IMR-90 (cell line): ENCODE data around the gene KRTDAP. TPM values are rescaled to one million over a fixed set of nuclear protein-coding genes. Genes with fewer than 3 reads are reported as not detected.

Source experiments
- ATAC-seq: fragments of 200-7000 bp; cut with Tn5 transposase; 2 replicates; pipeline ENCODE4 v1.9.1; 2020; ENCODE audit warnings: low read depth, mild to moderate bottlenecking, moderate library complexity
- BruUV-seq: library from RNA; stranded (reverse); fragments of 400-500 nt; replicated peaks from 2 replicates; lab custom pipeline; 2021; lab: Mats Ljungman, UMichigan
- CTCF ChIA-PET: fragments of 300-600 bp; formaldehyde crosslinking; extraction: SDS; loops from one replicate; lab custom pipeline; 2021; ENCODE audit warnings: antibody characterized with exemption; lab: Yijun Ruan, JAX
- POLR2A ChIA-PET: fragments of 300-600 bp; sonication (Branson Sonifier 250); formaldehyde crosslinking; loops from one replicate; lab custom pipeline; 2022; ENCODE audit warnings: antibody characterized with exemption; ENCODE audit not compliant: unreplicated experiment; lab: Charles Lee
- DNase-seq: peaks from one replicate; pipeline ENCODE4 v3.0.0; 2013
- H2AFZ ChIP-seq: replicated peaks from 2 replicates; pipeline ENCODE3; 2013; ENCODE audit warnings: low read length, mild to moderate bottlenecking; ENCODE audit not compliant: poor library complexity
- H2AK5ac ChIP-seq: 2 replicates; pipeline ENCODE4 v1.6.1; 2013; ENCODE audit warnings: low read depth, low read length, inconsistent platforms
- H2AK9ac ChIP-seq: replicated peaks from 2 replicates; pipeline ENCODE3; 2013; ENCODE audit warnings: mild to moderate bottlenecking, low read depth, low read length, moderate library complexity; ENCODE audit not compliant: poor library complexity
- H2BK120ac ChIP-seq: 2 replicates; pipeline ENCODE4 v1.6.1; 2013; ENCODE audit warnings: low read depth, low read length, inconsistent platforms
- H2BK15ac ChIP-seq: 3 replicates; pipeline ENCODE4 v1.6.1; 2013; ENCODE audit warnings: low read depth, low read length, inconsistent platforms
- H2BK20ac ChIP-seq: 2 replicates; pipeline ENCODE4 v1.6.1; 2013; ENCODE audit warnings: low read depth, mild to moderate bottlenecking, inconsistent platforms, low read length, moderate library complexity
- H2BK5ac ChIP-seq: 2 replicates; pipeline ENCODE4 v1.6.1; 2013; ENCODE audit warnings: mild to moderate bottlenecking, low read depth, low read length, inconsistent platforms; ENCODE audit not compliant: poor library complexity, severe bottlenecking
- H3K14ac ChIP-seq: replicated peaks from 2 replicates; pipeline ENCODE4 v1.6.1; 2013; ENCODE audit warnings: low read depth, low read length, inconsistent platforms
- H3K18ac ChIP-seq: 2 replicates; pipeline ENCODE4 v1.6.1; 2013; ENCODE audit warnings: low read depth, low read length, control low read depth
- H3K23ac ChIP-seq: 2 replicates; pipeline ENCODE4 v1.6.1; 2013; ENCODE audit warnings: low read depth, low read length, inconsistent platforms
- H3K27ac ChIP-seq: 2 replicates; pipeline ENCODE4 v1.5.1; 2013; ENCODE audit warnings: mild to moderate bottlenecking, control low read depth, low read length; ENCODE audit not compliant: insufficient read depth
- H3K27me3 ChIP-seq: 2 replicates; pipeline ENCODE4 v1.6.1; 2013; ENCODE audit warnings: low read length; ENCODE audit not compliant: control insufficient read depth, insufficient read depth
- H3K36me3 ChIP-seq: 2 replicates; pipeline ENCODE4 v1.6.1; 2013; ENCODE audit warnings: low read length, mixed read lengths; ENCODE audit not compliant: control insufficient read depth, insufficient read depth
- H3K4ac ChIP-seq: 2 replicates; pipeline ENCODE4 v1.6.1; 2013; ENCODE audit warnings: low read depth, low read length, inconsistent platforms
- H3K4me1 ChIP-seq: 2 replicates; pipeline ENCODE4 v1.6.1; 2013; ENCODE audit warnings: low read length, mixed read lengths; ENCODE audit not compliant: control insufficient read depth, insufficient read depth
- H3K4me2 ChIP-seq: 2 replicates; pipeline ENCODE4 v1.6.1; 2013; ENCODE audit warnings: low read depth, mild to moderate bottlenecking, control low read depth, low read length, moderate library complexity
- H3K4me3 ChIP-seq: 2 replicates; pipeline ENCODE4 v1.5.1; 2013; ENCODE audit warnings: low read depth, mild to moderate bottlenecking, control low read depth, low read length, moderate library complexity; ENCODE audit not compliant: insufficient read depth
- H3K56ac ChIP-seq: 2 replicates; pipeline ENCODE4 v1.6.1; 2013; ENCODE audit warnings: low read length, inconsistent platforms; ENCODE audit not compliant: insufficient read depth; ENCODE audit errors: extremely low read depth
- H3K79me1 ChIP-seq, 2 experiments: 2 replicates each; pipeline ENCODE4 v1.6.1; 2013; ENCODE audit warnings: low read length in 2 of 2, inconsistent platforms in 1 of 2, low read depth in 1 of 2
- H3K9ac ChIP-seq: 2 replicates; pipeline ENCODE4 v1.6.1; 2013; ENCODE audit warnings: low read depth, low read length, control low read depth
- H3K9me1 ChIP-seq: 2 replicates; pipeline ENCODE4 v1.6.1; 2013; ENCODE audit warnings: low read length, inconsistent platforms; ENCODE audit not compliant: insufficient read depth
- H3K9me3 ChIP-seq: 2 replicates; pipeline ENCODE4 v1.6.1; 2013; ENCODE audit warnings: low read length; ENCODE audit not compliant: control insufficient read depth, insufficient read depth
- H4K20me1 ChIP-seq: 2 replicates; pipeline ENCODE4 v1.6.1; 2013; ENCODE audit warnings: low read length, inconsistent platforms; ENCODE audit not compliant: insufficient read depth
- H4K5ac ChIP-seq: 2 replicates; pipeline ENCODE4 v1.6.1; 2013; ENCODE audit warnings: mild to moderate bottlenecking, low read depth, low read length, control low read depth
- H4K8ac ChIP-seq, 2 experiments: 2 replicates each; pipeline ENCODE4 v1.6.1; 2013; ENCODE audit warnings: low read depth in 2 of 2, low read length in 2 of 2, control low read depth in 1 of 2, inconsistent platforms in 1 of 2
- H4K91ac ChIP-seq: 2 replicates; pipeline ENCODE4 v1.6.1; 2013; ENCODE audit warnings: low read depth, low read length, inconsistent platforms; ENCODE audit not compliant: insufficient read depth
- BHLHE40 ChIP-seq: fragments of 150-350 bp; IDR thresholded peaks from 2 replicates; pipeline ENCODE4 v1.6.1; 2016; ENCODE audit warnings: mild to moderate bottlenecking, low read depth, low read length
- CHD1 ChIP-seq: IDR thresholded peaks from 2 replicates; pipeline ENCODE4 v1.6.1; 2012; ENCODE audit warnings: low read depth, low read length, improper control_type of control experiment
- MXI1 ChIP-seq: IDR thresholded peaks from 2 replicates; pipeline ENCODE4 v1.6.1; 2012; ENCODE audit warnings: low read depth, mild to moderate bottlenecking, low read length, moderate library complexity, borderline replicate concordance
- RAD21 ChIP-seq: IDR thresholded peaks from 2 replicates; pipeline ENCODE4 v1.6.1; 2012; ENCODE audit warnings: low read length, improper control_type of control experiment
- SMC3 ChIP-seq: fragments of 150-350 bp; IDR thresholded peaks from 2 replicates; pipeline ENCODE4 v1.6.1; 2016; ENCODE audit warnings: low read depth, mild to moderate bottlenecking, antibody characterized with exemption, low read length, moderate library complexity
- whole genome bisulfite sequencing, 2 experiments: methylation state at CpG; one replicate each; pipeline versions ENCODE4 v1.1.5 to v1.1.7; 2013; ENCODE audit warnings: missing lambda C conversion rate in 2 of 2; ENCODE audit not compliant: insufficient read length in 1 of 2; ENCODE audit errors: extremely low coverage in 2 of 2; 5-methylcytosine and 5-hydroxymethylcytosine counted together
- dilution Hi-C: fragments of 300-500 bp; cut with HindIII; formaldehyde crosslinking; loops from one replicate; pipeline ENCODE4 v1.14.3; 2018; ENCODE audit warnings: low sequenced_read_pairs; ENCODE audit not compliant: unreplicated experiment
- in situ Hi-C: fragments of 300-500 bp; cut with MboI; formaldehyde crosslinking; loops from 3 replicates; pipeline ENCODE4 v1.14.3; 2019; ENCODE audit warnings: low sequenced_read_pairs, inconsistent platforms, mixed read lengths
- intact Hi-C: fragments of 100-400 bp; cut with micrococcal nuclease; formaldehyde crosslinking; loops from 2 replicates; pipeline ENCODE4 v1.10.0; 2022
- polyA plus RNA-seq, 3 experiments: library from polyadenylated mRNA; depleted of rRNA; stranded (reverse); fragments of >200 nt; gene quantifications; 2 replicates each; pipeline ENCODE4 v1.2.3, GENCODE V29; 2012; ENCODE audit warnings: low replicate concordance in 1 of 3
- total RNA-seq: library from RNA; depleted of rRNA; stranded (reverse); fragments of >200 nt; gene quantifications from 2 replicates; pipeline ENCODE4 v1.2.3, GENCODE V29; 2012
- TF ChIP-seq, protein P1 (sequence below): fragments of 150-350 bp; IDR thresholded peaks from 2 replicates; pipeline ENCODE4 v1.6.1; 2017; ENCODE audit warnings: mild to moderate bottlenecking, antibody characterized with exemption, low read length, low read depth

Gene KRTDAP
- total and polyA plus RNA-seq, 2 of the 4 experiments (the other 2 are of a cell fraction), result not detected

DNA sequence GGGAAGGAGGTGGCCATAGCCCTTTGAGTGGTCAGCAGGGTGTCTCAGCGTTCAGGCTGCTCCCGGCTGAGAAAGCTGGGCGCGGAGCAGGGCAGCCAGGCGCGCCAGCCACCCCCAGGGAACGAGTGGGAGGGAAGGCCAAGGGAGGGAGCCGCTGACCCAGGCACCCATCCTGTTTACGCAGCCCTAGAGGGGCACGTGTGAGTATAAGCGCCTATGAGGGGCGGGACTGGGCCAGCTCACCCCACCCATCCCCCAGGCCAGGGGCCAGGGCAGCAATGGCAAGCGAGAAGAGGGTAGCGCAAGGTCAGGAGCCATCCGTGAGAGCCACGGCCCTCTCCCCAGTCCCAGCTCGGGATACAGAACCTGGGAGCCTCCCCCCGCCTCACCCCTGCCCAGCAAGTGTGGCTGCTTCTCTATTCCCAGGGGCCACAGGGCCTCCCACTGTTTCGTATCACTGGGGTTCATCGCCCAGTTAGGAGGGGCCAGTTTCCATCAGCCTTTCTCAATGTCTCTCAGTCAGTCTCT is 24.1 kb upstream of the KRTDAP start:
- Histone ChIP-seq H3K27ac (no peak overlapping the region), H3K9ac (no peak overlapping the region), H4K20me1 (no peaks in the 10 kb centered on the region), H2BK5ac (no peak overlapping the region), H2BK20ac (no peak overlapping the region), H4K5ac (no peak overlapping the region), H3K4me2 (no peak overlapping the region), H3K9me1 (peaks cover 13% of the 10 kb centered on the region), H4K91ac (no peak overlapping the region; the same call in 1 of the 2 replicates), H4K8ac (no peak overlapping the region), H3K14ac (no peak overlapping the region), H3K79me1 (0 out of 4 replicates have a peak, but pooled peaks cover 0 to 3% of the 10 kb centered on the region in 2 experiments), H3K27me3 (peaks cover 32% of the 10 kb centered on the region), H3K36me3 (no peaks in the 10 kb centered on the region), H3K4me1 (peaks cover 12% of the 10 kb centered on the region), H3K9me3 (no peaks in the 10 kb centered on the region), H2AK5ac (0 out of 2 replicates have a peak overlapping the region, but pooled peaks have one; percentile 7), H3K56ac (no peak overlapping the region), H2AK9ac (peak overlapping the region; percentile 50), H3K23ac (no peak overlapping the region), H2BK15ac (no peak overlapping the region; the same call in 2 of the 3 replicates), H3K18ac (no peak overlapping the region), H3K4me3 (no peak overlapping the region), H3K4ac (no peak overlapping the region), H2AFZ (peak overlapping the region; percentile 78), H2BK120ac (no peak overlapping the region)
- TF ChIP-seq BHLHE40, result 0 out of 2 replicates have a peak, but pooled peaks have one; percentile 46
- no peak for TF ChIP-seq SMC3
- TF ChIP-seq MXI1, result no peak
- no peak for TF ChIP-seq RAD21
- no peak for TF ChIP-seq CHD1
- TF ChIP-seq, protein P1, sequence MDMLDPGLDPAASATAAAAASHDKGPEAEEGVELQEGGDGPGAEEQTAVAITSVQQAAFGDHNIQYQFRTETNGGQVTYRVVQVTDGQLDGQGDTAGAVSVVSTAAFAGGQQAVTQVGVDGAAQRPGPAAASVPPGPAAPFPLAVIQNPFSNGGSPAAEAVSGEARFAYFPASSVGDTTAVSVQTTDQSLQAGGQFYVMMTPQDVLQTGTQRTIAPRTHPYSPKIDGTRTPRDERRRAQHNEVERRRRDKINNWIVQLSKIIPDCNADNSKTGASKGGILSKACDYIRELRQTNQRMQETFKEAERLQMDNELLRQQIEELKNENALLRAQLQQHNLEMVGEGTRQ, result peak; percentile 35; the same call in 1 of the 2 replicates
- ChIA-PET POLR2A (no interaction called here), CTCF (interaction anchor here (0.6 kb wide), 1 partner anchor 222 kb away, joined by 3 read pairs; no protein-coding TSS in a partner anchor)
- no peak for DNase-seq
- no peak for ATAC-seq
- intact Hi-C loops (no loop called here), in situ Hi-C loops (no loop called here), dilution Hi-C loops (no loop called here)
- BruUV-seq, result no TSS peak
- 33% methylated on average over 10 of the region's 20 CpGs; no CpG with 5 or more reads in 1 of the 2 experiments for WGBS, 2 experiments
